Erythroblast (primary cell): ENCODE measurements around the gene AXIN1.
A peak's percentile ranks its signal among the peaks of the same experiment; 100 is the strongest.

Experiments used
- DNase-seq, 2 experiments: peaks; one replicate each; lab custom pipeline; 2025; lab: John Stamatoyannopoulos, UW
- GATA1 ChIP-seq: IDR thresholded peaks from 2 replicates; pipeline ENCODE4 v1.6.1; 2011; ENCODE audit warnings: low read depth, mild to moderate bottlenecking, control low read depth, low read length, moderate library complexity
- POLR2A ChIP-seq: IDR thresholded peaks from 2 replicates; pipeline ENCODE4 v1.6.1; 2011; ENCODE audit warnings: mild to moderate bottlenecking, low read length

The AXIN1 gene, protein sequence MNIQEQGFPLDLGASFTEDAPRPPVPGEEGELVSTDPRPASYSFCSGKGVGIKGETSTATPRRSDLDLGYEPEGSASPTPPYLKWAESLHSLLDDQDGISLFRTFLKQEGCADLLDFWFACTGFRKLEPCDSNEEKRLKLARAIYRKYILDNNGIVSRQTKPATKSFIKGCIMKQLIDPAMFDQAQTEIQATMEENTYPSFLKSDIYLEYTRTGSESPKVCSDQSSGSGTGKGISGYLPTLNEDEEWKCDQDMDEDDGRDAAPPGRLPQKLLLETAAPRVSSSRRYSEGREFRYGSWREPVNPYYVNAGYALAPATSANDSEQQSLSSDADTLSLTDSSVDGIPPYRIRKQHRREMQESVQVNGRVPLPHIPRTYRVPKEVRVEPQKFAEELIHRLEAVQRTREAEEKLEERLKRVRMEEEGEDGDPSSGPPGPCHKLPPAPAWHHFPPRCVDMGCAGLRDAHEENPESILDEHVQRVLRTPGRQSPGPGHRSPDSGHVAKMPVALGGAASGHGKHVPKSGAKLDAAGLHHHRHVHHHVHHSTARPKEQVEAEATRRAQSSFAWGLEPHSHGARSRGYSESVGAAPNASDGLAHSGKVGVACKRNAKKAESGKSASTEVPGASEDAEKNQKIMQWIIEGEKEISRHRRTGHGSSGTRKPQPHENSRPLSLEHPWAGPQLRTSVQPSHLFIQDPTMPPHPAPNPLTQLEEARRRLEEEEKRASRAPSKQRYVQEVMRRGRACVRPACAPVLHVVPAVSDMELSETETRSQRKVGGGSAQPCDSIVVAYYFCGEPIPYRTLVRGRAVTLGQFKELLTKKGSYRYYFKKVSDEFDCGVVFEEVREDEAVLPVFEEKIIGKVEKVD

DNA sequence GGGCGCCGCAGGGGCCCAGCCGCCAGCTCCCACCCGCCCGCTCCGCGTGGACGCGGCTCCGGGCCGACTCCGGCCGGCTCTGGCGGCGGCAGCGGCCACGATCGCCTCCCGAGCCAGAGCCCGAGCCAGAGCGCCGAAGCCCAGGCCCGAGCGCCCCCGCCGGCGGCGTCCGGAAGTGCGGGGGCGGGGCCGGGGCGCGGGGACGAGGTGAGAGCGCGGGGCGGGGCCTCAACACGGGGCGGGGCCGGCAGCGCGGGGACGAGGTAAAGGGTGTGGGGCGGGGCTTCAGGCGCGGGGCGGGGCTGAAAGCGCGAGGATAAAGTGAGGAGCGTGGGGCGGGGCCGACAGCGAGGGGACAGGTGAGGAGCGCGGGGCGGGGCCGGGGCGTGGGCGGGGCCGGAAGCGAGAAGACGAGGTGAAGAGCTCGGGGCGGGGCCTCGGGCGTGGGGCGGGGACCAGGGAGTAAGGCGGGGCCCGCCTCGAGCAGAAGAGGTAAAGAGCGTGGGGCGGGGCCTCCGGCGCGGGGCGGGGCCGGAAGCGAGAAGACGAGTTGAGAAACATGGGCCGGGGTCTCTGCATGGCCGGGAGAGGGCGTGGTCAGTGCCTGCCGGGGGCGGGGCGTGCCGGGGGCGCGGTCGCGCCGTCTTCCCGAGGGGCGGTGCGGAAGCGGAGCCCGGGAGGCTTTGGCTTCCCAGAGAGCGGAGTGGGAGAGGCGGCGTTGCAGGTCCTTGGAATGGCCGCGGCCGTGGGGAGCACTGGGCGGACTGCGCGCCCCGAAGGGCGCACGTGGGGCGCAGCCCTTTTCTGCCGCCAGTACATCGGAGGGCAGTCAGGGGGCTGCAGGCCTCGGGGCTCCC, at the start of gene AXIN1:
Gene AXIN1, minus strand, starts transcription at position 177 of the 857 bp plus-strand sequence. CDS start 5,698 bp downstream, outside the sequence.
- DNase-seq, result peak; percentile 93 to 96
- TF ChIP-seq POLR2A, result no peak
- TF ChIP-seq GATA1, result no peak

DNA sequence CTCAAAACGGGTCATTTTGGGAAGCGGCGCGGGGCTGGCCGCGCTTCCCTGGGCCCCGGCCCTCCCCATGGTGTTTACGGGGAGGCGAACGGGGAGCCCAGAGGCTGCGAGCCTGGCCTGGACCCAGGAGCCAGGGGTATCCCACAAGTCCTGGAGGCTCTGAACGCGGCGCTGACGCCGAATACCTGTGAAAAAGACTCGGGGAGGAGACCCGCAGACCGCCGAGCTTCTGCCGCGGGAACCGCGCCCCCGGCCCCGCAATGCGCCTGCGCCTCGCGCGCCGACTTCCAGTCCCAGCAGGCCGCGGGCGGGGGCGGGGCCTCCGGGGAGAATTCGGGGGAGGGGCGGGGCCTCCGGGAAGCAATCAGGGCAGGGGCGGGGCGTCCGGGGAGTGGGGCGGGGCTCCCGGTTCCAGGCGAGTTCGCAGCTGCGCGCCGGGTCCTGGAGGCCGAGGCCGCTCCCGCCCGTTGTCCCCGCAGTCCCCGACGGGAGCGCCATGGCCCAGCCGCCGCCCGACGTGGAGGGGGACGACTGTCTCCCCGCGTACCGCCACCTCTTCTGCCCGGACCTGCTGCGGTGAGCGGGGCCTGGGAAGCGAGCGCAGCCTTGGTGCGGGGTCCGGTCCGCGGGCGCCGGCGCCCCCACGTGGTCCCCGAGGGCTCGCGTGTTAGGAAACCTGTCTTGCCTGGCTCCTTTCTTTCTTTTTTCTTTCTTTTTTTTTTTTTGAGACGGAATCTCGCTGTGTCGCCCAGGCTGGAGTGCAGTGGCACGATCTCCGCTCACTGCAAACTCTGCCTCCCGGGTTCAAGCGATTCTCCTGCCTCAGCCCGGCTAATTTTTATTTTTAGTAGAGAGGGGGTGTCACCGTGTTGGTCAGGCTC, 49.2 kb upstream of the AXIN1 start, which contains the start of gene DECR2:
Gene DECR2, plus strand, starts transcription at position 418 of the 881 bp plus-strand sequence. Its CDS starts 79 bp downstream, at position 497.
- peak; percentile 57 for TF ChIP-seq POLR2A
- TF ChIP-seq GATA1, result no peak
- peak; percentile 95 to 98 for DNase-seq

DNA sequence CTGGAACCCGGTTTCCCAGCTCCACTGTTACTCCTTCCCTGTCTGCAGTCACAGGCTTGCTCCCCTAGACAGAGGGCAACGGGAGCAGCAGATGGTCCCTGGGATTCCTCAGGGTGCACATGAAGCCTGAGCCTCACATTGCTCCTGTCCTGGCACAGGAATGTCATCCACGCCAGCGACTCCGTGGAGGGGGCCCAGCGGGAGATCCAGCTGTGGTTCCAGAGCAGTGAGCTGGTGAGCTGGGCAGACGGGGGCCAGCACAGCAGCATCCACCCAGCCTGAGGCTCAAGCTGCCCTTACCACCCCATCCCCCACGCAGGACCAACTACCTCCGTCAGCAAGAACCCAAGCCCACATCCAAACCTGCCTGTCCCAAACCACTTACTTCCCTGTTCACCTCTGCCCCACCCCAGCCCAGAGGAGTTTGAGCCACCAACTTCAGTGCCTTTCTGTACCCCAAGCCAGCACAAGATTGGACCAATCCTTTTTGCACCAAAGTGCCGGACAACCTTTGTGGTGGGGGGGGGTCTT, 47.6 kb upstream of the AXIN1 start:
- TF ChIP-seq POLR2A (no peak), GATA1 (no peak)
- no peak for DNase-seq

DNA sequence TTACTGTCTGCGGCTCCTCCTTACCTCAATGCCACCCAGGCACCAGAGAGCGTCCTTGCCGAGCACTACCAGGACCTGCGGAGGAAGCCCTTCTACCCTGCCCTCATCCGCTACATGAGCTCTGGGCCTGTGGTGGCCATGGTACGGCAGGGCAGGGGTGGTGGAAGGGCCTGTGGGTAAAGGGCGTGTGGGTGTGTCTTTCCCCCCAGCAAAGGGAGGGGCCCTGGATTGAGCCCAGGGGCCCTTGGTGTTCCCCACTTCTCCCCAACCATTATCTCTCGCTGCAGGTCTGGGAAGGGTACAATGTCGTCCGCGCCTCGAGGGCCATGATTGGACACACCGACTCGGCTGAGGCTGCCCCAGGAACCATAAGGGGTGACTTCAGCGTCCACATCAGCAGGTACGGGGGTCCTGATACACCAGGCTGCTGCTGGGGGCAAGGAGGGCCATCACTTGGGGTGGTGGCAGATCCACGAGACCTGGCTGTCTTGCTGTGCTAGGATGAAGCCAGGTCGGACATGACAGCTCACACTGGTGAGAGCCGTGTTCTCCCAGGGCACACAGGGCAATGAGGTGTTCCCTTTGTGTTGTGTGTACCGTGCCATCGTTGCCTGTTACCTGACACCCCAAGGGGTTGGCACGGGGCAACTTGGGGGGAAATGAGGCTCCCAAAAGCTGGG, 47.0 kb upstream of the AXIN1 start:
- DNase-seq, result peak; percentile 42 to 60
- peak; percentile 95 for TF ChIP-seq POLR2A
- no peak for TF ChIP-seq GATA1

DNA sequence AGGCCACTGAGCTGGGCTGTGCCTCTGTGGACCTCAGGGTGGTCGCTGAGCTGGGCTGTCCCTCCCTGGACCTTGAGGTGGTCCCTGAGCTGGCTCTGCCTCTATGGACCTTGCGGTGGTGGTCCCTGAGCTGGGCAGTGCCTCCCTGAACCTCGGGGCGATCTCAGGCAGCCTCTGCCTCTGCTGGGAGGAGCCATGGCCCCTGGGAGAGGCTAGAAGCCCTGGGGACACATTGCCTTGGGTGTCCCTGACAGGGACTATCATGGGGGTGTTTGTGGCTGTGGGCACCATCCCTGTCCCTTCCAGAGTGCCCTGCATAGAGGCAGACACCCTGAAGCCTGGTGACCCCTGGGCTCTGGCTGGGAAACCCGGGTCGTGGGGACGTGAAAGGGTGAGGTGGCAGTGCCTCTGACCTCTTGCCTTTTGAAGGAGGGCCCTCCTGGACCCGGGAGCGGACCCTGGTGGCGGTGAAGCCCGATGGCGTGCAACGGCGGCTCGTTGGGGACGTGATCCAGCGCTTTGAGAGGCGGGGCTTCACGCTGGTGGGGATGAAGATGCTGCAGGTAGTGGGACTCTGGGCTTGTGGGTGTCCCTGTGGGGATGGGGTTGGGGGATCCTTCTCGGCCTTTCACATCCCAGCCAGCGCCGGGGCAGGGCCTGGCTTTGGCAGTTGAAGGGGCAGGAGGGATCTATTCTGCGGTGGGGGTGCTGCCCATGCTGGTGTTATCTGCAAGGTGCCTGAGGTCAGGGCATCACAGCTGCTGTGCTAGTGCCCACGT, 46.2 kb upstream of the AXIN1 start:
- DNase-seq, result peak in 1 of 2 experiments; percentile 45
- no peak for TF ChIP-seq POLR2A
- TF ChIP-seq GATA1, result no peak

DNA sequence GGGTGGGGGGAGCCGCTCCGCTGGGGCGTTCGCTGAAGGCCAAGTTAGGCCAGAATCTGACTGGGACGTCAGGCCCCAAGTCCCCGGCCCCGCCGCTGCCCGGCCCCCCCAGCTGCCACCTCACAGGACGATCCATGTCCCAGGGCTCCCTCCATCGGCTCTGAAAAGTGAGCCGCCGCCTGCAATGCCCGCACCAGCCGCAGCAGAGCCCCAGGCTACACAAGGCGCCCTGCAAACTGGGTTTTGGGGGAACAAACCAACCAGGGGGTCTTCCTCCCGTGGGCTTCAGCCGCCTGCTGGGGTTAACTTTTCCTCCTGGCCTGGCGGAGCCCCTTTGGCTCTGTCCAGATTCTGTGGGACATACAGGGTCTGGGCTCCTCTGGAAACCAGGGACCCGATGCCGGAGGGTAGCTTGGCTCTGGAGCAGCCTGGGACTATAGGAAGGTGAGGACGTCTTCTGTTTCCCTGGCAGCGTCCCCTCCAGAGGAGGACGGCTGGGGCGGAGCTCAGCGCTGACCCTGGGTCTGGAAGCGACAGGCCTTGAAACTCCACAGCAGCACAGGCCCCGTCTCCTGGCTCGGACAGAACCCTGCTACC, 45.3 kb upstream of the AXIN1 start:
- peak; percentile 71 to 83 for DNase-seq
- TF ChIP-seq POLR2A, result no peak
- TF ChIP-seq GATA1, result no peak

DNA sequence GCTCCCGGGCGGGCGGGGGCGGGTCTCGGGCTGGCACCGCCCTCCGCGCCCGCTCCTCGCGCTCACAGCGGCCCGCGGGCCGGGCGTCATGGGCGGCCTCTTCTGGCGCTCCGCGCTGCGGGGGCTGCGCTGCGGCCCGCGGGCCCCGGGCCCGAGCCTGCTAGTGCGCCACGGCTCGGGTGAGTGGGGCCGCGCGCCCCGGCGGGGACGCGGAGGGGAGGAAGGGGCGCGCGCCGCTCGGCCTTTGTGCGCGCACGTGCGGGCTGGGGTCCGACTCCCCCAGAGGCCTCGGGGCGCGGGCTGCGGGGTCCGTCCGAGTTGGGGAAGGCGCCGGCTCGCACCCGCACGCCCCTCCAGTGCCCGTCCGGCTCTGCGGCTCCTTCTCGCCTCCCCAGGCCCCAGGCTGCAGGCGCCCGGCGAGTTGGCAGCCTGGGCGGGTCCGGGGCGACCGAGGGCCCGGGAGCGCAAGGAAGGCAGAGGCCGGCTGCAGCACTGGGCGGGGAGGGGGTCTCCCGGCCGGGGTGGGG, 44.7 kb upstream of the AXIN1 start, which contains the start of gene NME4:
Gene NME4, plus strand, starts transcription at position 65 of the 527 bp plus-strand sequence. Its CDS starts 24 bp downstream, at position 89.
- TF ChIP-seq GATA1, result no peak
- TF ChIP-seq POLR2A, result peak; percentile 3
- DNase-seq, result peak; percentile 64 to 67

DNA sequence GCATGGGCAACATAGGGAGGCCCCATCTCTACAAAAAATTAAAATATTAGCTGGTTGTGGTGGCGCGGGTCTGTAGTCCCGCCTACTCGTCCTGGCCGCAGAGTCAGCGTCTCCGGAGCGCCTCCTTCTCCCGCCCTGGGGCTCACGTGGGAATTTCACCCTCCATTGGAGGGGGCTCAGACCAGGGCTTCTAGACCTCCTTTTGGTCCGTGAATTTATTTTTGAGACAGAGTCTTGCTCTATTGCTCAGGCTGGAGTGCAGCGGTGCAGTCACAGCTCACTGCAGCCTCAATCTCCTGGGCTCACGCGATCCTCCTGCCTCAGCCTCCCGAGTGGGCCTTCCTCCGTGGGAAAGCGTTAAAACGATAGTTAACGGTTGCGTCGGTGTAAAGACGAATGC, 44.1 kb upstream of the AXIN1 start:
- DNase-seq, result peak; percentile 65 to 81
- TF ChIP-seq GATA1 (no peak), POLR2A (peak; percentile 60)

DNA sequence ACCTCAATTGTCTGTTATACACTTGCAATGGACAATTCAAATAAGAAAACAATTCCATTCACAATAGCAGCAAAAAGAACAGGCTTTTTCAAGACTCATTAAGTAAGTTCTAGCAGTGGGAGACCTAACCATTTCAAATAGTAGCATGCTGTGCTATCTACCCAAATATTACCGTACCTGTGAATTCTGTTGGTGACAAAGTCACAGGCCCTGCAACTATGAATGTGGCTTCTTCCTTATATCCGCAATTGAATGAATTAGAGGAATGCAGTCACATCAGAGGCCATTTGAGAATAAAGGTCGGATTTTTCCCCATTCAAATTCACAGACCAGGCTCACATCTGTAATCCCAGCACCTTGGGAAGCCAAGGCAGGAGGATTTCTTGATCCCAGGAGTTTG, 43.7 kb upstream of the AXIN1 start:
- peak in 1 of 2 experiments; percentile 52 for DNase-seq
- TF ChIP-seq GATA1, result no peak
- TF ChIP-seq POLR2A, result no peak

DNA sequence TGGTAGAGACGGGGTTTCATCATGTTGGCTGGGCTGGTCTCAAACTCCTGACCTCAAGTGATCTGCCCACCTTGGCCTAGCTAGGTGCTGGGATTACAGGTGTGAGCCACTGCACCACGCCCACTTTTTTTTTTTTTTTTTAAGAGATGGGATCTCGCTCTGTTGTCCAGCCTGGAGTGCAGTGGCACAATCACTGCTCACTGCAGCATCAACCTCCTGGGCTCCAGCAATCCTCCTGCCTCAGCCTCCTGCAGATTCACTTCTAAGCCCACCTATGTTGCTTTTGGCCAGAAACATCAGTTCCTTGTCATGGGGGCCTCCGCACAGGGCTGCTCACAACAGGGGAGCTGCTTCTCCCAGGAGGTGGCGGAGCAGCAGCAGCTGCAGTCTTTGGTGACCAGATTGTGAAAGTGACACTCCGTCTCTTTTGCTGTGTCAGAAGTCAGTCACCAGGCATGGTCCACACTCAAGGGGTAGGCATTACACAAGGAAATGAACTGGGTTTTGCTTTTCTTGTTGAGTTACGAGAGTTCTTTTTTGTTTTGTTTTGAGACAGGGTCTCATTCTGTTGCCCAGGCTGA, 40.0 kb upstream of the AXIN1 start:
- TF ChIP-seq POLR2A (no peak), GATA1 (no peak)
- DNase-seq, result peak in 1 of 2 experiments; percentile 25
